Neuronal stem cell (in vitro differentiated cells): ENCODE data around the gene EBI3.
A peak's percentile ranks its signal among the peaks of the same experiment; 100 is the strongest.
"Not testable (repeated sequence)": the region's sequence is repeated elsewhere in the genome, so short reads cannot be mapped to it uniquely, and the experiment has no call there.

Experiments used
- DNase-seq: peaks from one replicate; pipeline ENCODE4 v3.0.0-alpha.2; 2013; ENCODE audit warnings: low spot score
- H2AFZ ChIP-seq: one replicate; pipeline ENCODE4 v1.6.1; 2013; ENCODE audit warnings: mild to moderate bottlenecking, low read length, inconsistent platforms
- H2AK5ac ChIP-seq: 2 replicates; pipeline ENCODE4 v1.6.1; 2013; ENCODE audit warnings: low read depth, mild to moderate bottlenecking, inconsistent platforms, low read length, moderate library complexity, mixed read lengths
- H2BK120ac ChIP-seq: 2 replicates; pipeline ENCODE4 v1.6.1; 2013; ENCODE audit warnings: low read depth, mild to moderate bottlenecking, inconsistent platforms, low read length, moderate library complexity, mixed read lengths
- H2BK12ac ChIP-seq: one replicate; pipeline ENCODE4 v1.6.1; 2013; ENCODE audit warnings: low read length, inconsistent platforms
- H2BK15ac ChIP-seq: 2 replicates; pipeline ENCODE4 v1.6.1; 2013; ENCODE audit warnings: mild to moderate bottlenecking, low read length, inconsistent platforms, mixed read lengths
- H2BK5ac ChIP-seq: one replicate; pipeline ENCODE4 v1.6.1; 2013; ENCODE audit warnings: inconsistent platforms, mild to moderate bottlenecking, low read length, moderate library complexity
- H3K14ac ChIP-seq: one replicate; pipeline ENCODE4 v1.6.1; 2013; ENCODE audit warnings: low read length, inconsistent platforms
- H3K18ac ChIP-seq: 2 replicates; pipeline ENCODE4 v1.6.1; 2013; ENCODE audit warnings: low read length, inconsistent platforms
- H3K23ac ChIP-seq: 2 replicates; pipeline ENCODE4 v1.6.1; 2013; ENCODE audit warnings: low read depth, mild to moderate bottlenecking, mixed read lengths, low read length, inconsistent platforms; ENCODE audit not compliant: poor library complexity
- H3K27ac ChIP-seq: replicated peaks from 3 replicates; pipeline ENCODE4 v1.5.1; 2013; ENCODE audit warnings: low read length, inconsistent platforms
- H3K27me3 ChIP-seq, 3 experiments: 2 replicates each; pipeline ENCODE4 v1.6.1; 2013; ENCODE audit warnings: low read length in 3 of 3, mild to moderate bottlenecking in 2 of 3, inconsistent platforms in 1 of 3, low read depth in 1 of 3, mixed read lengths in 1 of 3, moderate library complexity in 1 of 3; ENCODE audit not compliant: control insufficient read depth in 3 of 3, insufficient read depth in 3 of 3
- H3K36me3 ChIP-seq, 2 donors: replicated peaks in 1 of 2; 2 replicates each; pipeline ENCODE4 v1.6.1; 2013; ENCODE audit warnings: low read length in 2 of 2; ENCODE audit not compliant: control insufficient read depth in 2 of 2, insufficient read depth in 2 of 2
- H3K4ac ChIP-seq: 2 replicates; pipeline ENCODE4 v1.6.1; 2013; ENCODE audit warnings: inconsistent platforms, mild to moderate bottlenecking, low read length, moderate library complexity
- H3K4me1 ChIP-seq, 2 donors: 1 replicate in 1 of 2; 2 replicates in 1 of 2; pipeline ENCODE4 v1.6.1; 2013; ENCODE audit warnings: low read length in 2 of 2, low read depth in 1 of 2; ENCODE audit not compliant: control insufficient read depth in 2 of 2, insufficient read depth in 1 of 2
- H3K4me2 ChIP-seq: one replicate; pipeline ENCODE4 v1.6.1; 2013; ENCODE audit warnings: mild to moderate bottlenecking, low read length, inconsistent platforms; ENCODE audit not compliant: insufficient read depth, poor library complexity, severe bottlenecking
- H3K4me3 ChIP-seq, 2 donors: 2 replicates each; pipeline ENCODE4 v1.5.1; 2013; ENCODE audit warnings: low read length in 2 of 2, mild to moderate bottlenecking in 2 of 2, inconsistent platforms in 1 of 2, moderate library complexity in 1 of 2
- H3K79me1 ChIP-seq: one replicate; pipeline ENCODE4 v1.6.1; 2013; ENCODE audit warnings: low read depth, mild to moderate bottlenecking, inconsistent platforms, low read length, moderate library complexity
- H3K9ac ChIP-seq: one replicate; pipeline ENCODE4 v1.6.1; 2013; ENCODE audit warnings: mild to moderate bottlenecking, low read depth, low read length, inconsistent platforms; ENCODE audit not compliant: poor library complexity
- H3K9me3 ChIP-seq, 2 donors: replicated peaks in 1 of 2; 2 replicates each; pipeline versions ENCODE3 to v1.6.1; 2013; ENCODE audit warnings: low read length in 2 of 2, mild to moderate bottlenecking in 2 of 2, inconsistent platforms in 1 of 2, low read depth in 1 of 2, mixed read lengths in 1 of 2, moderate library complexity in 1 of 2; ENCODE audit not compliant: control insufficient read depth in 2 of 2, insufficient read depth in 1 of 2
- H4K8ac ChIP-seq: one replicate; pipeline ENCODE4 v1.6.1; 2013; ENCODE audit warnings: low read depth, mild to moderate bottlenecking, inconsistent platforms, low read length, moderate library complexity
- H4K91ac ChIP-seq: one replicate; pipeline ENCODE4 v1.6.1; 2013; ENCODE audit warnings: low read length, low read depth, mild to moderate bottlenecking, inconsistent platforms; ENCODE audit not compliant: poor library complexity
- WGBS, 2 donors: extraction: QIAGEN DNeasy Blood & Tissue Kit; methylation state at CpG; one replicate each; pipeline ENCODE4 v1.1.7; 2013; ENCODE audit warnings: missing lambda C conversion rate in 2 of 2, mixed read lengths in 1 of 2; ENCODE audit not compliant: insufficient read length in 2 of 2, insufficient replicate concordance in 1 of 2; ENCODE audit errors: extremely low coverage in 2 of 2; 5-methylcytosine and 5-hydroxymethylcytosine counted together

EBI3 gene

GRCh38 chr19:4186087-4186993 is 43.0 kb upstream of the EBI3 start:
- WGBS, 2 donors = no CpG with 5 or more reads among the region's 22 CpGs
- Histone ChIP-seq H2AK5ac (no peak overlapping the region), H2AFZ (peak overlapping the region; percentile 65), H3K23ac (no peak overlapping the region), H3K79me1 (peaks cover 5% of the 10 kb centered on the region), H2BK12ac (no peak overlapping the region), H3K9me3 (no peaks in the 10 kb centered on the region), H3K4ac (no peak overlapping the region), H2BK5ac (no peak overlapping the region), H3K36me3 (no peaks in the 10 kb centered on the region), H2BK15ac (no peak overlapping the region), H3K27ac (no peak overlapping the region), H3K4me3 (no peak overlapping the region), H3K14ac (no peak overlapping the region), H4K8ac (no peak overlapping the region), H4K91ac (no peak overlapping the region), H3K9ac (peak overlapping the region; percentile 46), H3K4me1 (peaks cover 0 to 7% of the 10 kb centered on the region in 2 donors), H3K4me2 (no peak overlapping the region), H3K27me3 (no peaks in the 10 kb centered on the region), H2BK120ac (no peak overlapping the region), H3K18ac (peak overlapping the region; percentile 23)
- DNase-seq = peak; percentile 83

DNA sequence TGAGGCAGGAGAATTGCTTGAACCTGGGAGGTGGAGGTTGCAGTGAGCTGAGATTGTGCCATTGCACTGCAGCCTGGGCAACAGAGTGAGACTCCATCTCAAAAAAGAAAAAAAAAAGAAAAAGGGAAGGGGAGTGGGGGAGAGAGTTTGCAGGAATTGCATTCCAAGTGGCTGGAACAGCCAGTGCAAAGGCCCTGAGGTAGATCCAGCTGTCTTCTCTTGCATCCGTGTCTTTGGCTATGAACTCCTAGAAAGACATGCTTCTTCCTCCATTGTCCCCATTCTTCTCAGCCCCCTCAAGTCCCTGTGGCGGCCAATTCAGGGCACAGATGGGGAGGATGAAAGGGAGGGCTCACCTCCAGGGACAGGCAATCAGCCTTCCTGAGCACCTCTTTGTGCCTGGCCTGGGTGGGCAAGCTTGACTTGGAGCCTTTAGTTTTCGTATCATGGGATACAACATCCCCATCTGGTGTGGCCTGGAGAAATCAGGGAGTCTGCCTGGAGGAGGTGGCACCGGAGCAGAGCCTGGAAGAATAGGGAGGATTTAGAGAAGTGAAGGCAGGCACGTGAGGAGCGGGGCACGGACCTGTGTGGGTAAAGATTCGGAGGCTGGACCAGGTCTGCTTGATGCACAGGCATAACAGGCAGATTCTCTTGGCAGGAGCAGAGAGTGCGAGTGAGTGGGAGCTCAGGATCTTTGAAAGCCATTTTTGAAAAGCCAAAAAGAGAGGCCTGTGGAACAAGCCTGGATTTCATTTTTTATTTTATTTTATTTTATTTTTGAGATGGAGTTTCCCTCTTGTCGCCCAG is 41.8 kb upstream of the EBI3 start:
- H3K4me3 ChIP-seq = no peak overlapping the region
- H4K8ac ChIP-seq = no peak overlapping the region

GRCh38 chr19:4189641-4190040 is 39.7 kb upstream of the EBI3 start:
- no peak overlapping the region for H3K4me2 ChIP-seq
- H3K14ac ChIP-seq = no peak overlapping the region
- H2BK15ac ChIP-seq = no peak overlapping the region

More for the DNA sequence above, 41.8 kb upstream of the EBI3 start:
- Histone ChIP-seq H2BK120ac (no peak overlapping the region), H2BK15ac (no peak overlapping the region), H3K36me3 (no peaks in the 10 kb centered on the region), H3K9me3 (no peaks in the 10 kb centered on the region), H2BK12ac (no peak overlapping the region), H3K27me3 (no peaks in the 10 kb centered on the region), H2AFZ (no peak overlapping the region), H3K27ac (no peak overlapping the region), H4K91ac (no peak overlapping the region), H3K79me1 (no peaks in the 10 kb centered on the region), H3K4ac (no peak overlapping the region), H2AK5ac (no peak overlapping the region), H3K14ac (no peak overlapping the region), H2BK5ac (no peak overlapping the region), H3K4me2 (no peak overlapping the region), H3K23ac (peak overlapping the region; percentile 35), H3K18ac (no peak overlapping the region), H3K4me1 (peaks cover 0 to 4% of the 10 kb centered on the region in 2 donors), H3K9ac (no peak overlapping the region)
- no CpG with 5 or more reads among the region's 10 CpGs for WGBS, 2 donors
- DNase-seq = no peak

GRCh38 chr19:4192537-4192936 is 36.8 kb upstream of the EBI3 start:
- H2BK120ac ChIP-seq, H3K4ac ChIP-seq, H3K27me3 ChIP-seq, H2BK15ac ChIP-seq, H2BK5ac ChIP-seq, H3K27ac ChIP-seq, H3K36me3 ChIP-seq, H3K79me1 ChIP-seq, H3K4me3 ChIP-seq, H2BK12ac ChIP-seq, H3K4me2 ChIP-seq, H3K9ac ChIP-seq, H3K18ac ChIP-seq, H3K14ac ChIP-seq, H4K8ac ChIP-seq, H3K9me3 ChIP-seq, H3K4me1 ChIP-seq, H4K91ac ChIP-seq, H2AFZ ChIP-seq, H3K23ac ChIP-seq, DNase-seq, H2AK5ac ChIP-seq: not testable (repeated sequence)
- WGBS, 2 donors = no CpG with 5 or more reads among the region's 3 CpGs

More at GRCh38 chr19:4189641-4190040, 39.7 kb upstream of the EBI3 start:
- Histone ChIP-seq H3K27me3 (no peaks in the 10 kb centered on the region), H2BK5ac (no peak overlapping the region), H3K4ac (no peak overlapping the region), H3K27ac (no peak overlapping the region), H4K8ac (no peak overlapping the region), H3K79me1 (no peaks in the 10 kb centered on the region), H3K18ac (no peak overlapping the region), H2AK5ac (no peak overlapping the region), H3K4me3 (no peak overlapping the region), H3K9me3 (no peaks in the 10 kb centered on the region), H3K9ac (no peak overlapping the region), H2BK120ac (no peak overlapping the region), H3K36me3 (no peaks in the 10 kb centered on the region), H4K91ac (no peak overlapping the region), H2BK12ac (no peak overlapping the region), H2AFZ (no peak overlapping the region), H3K23ac (no peak overlapping the region), H3K4me1 (peaks cover 0 to 2% of the 10 kb centered on the region in 2 donors)
- WGBS, 2 donors = no CpG with 5 or more reads among the region's 5 CpGs
- no peak for DNase-seq
